AG04450 (cell line): ENCODE results near the gene ATP8A2. TPM values are rescaled to one million over a fixed set of nuclear protein-coding genes. Genes with fewer than 3 reads are reported as not detected.

ENCODE experiments used
- CTCF ChIA-PET: fragments of 300-600, 350-600 bp; formaldehyde crosslinking; extraction: SDS; loops from one replicate; lab custom pipeline; 2022; ENCODE audit warnings: antibody characterized with exemption, inconsistent platforms; lab: Charles Lee
- POLR2A ChIA-PET: fragments of 350-600 bp; formaldehyde crosslinking; extraction: SDS; loops from one replicate; lab custom pipeline; 2021; ENCODE audit warnings: antibody characterized with exemption, inconsistent platforms; lab: Yijun Ruan, JAX
- DNase-seq: peaks from one replicate; pipeline ENCODE4 v3.0.0-alpha.2; 2011; ENCODE audit warnings: low read depth, low spot score
- H3K27ac ChIP-seq: one replicate; pipeline ENCODE4 v1.5.1; 2012; ENCODE audit warnings: low read depth, low read length, control low read depth
- H3K27me3 ChIP-seq: one replicate; pipeline ENCODE4 v1.6.0; 2012; ENCODE audit warnings: low read length; ENCODE audit not compliant: control insufficient read depth, insufficient read depth
- H3K4me3 ChIP-seq: 2 replicates; pipeline ENCODE4 v1.5.1; 2011; ENCODE audit warnings: mild to moderate bottlenecking, low read depth, low read length, control low read depth
- H3K9me3 ChIP-seq: 2 replicates; pipeline ENCODE4 v1.5.1; 2012; ENCODE audit warnings: low read length; ENCODE audit not compliant: control insufficient read depth, insufficient read depth
- CTCF ChIP-seq: IDR thresholded peaks from 2 replicates; pipeline ENCODE4 v1.5.1; 2011; ENCODE audit warnings: low read depth, low read length, control low read depth, inconsistent platforms
- polyA plus RNA-seq: library from polyadenylated mRNA; depleted of rRNA; stranded (reverse); fragments of >200 nt; gene quantifications from 2 replicates; pipeline ENCODE4 v1.2.3, GENCODE V29; 2011

The ATP8A2 gene
- polyA plus RNA-seq, 1 experiment, result 0.19 TPM

- TF ChIP-seq CTCF, result no peak
- ChIA-PET POLR2A (no interaction called here), CTCF (no interaction called here)
- no peaks in the 10 kb centered on the region for H3K9me3 ChIP-seq
- no peak overlapping the region for H3K27ac ChIP-seq
- H3K27me3 ChIP-seq, result no peaks in the 10 kb centered on the region
- H3K4me3 ChIP-seq, result no peak overlapping the region
- no peak for DNase-seq
Observed at GRCh38 chr13:25409938-25410337, 38.2 kb downstream of the ATP8A2 start.

GRCh38 chr13:25415241-25415640, 43.5 kb downstream of the ATP8A2 start:
- Histone ChIP-seq H3K9me3 (no peaks in the 10 kb centered on the region), H3K27ac (no peak overlapping the region), H3K4me3 (no peak overlapping the region), H3K27me3 (no peaks in the 10 kb centered on the region)
- CTCF ChIA-PET, result no interaction called here
- POLR2A ChIA-PET, result no interaction called here
- no peak for DNase-seq
- no peak for TF ChIP-seq CTCF

GRCh38 chr13:25417535-25417934, 45.8 kb downstream of the ATP8A2 start:
- DNase-seq, result no peak
- Histone ChIP-seq H3K27me3 (no peaks in the 10 kb centered on the region), H3K9me3 (no peaks in the 10 kb centered on the region), H3K4me3 (no peak overlapping the region), H3K27ac (no peak overlapping the region)
- CTCF ChIA-PET, result no interaction called here
- TF ChIP-seq CTCF, result no peak
- POLR2A ChIA-PET, result no interaction called here

- no peak for TF ChIP-seq CTCF
- no peak for DNase-seq
- Histone ChIP-seq H3K27me3 (no peaks in the 10 kb centered on the region), H3K9me3 (no peaks in the 10 kb centered on the region), H3K27ac (no peak overlapping the region), H3K4me3 (no peak overlapping the region)
- POLR2A ChIA-PET, result no interaction called here
- CTCF ChIA-PET, result no interaction called here
Observed at GRCh38 chr13:25420161-25420560, 48.4 kb downstream of the ATP8A2 start.

GRCh38 chr13:25421612-25422011, 49.8 kb downstream of the ATP8A2 start:
- Histone ChIP-seq H3K9me3 (no peaks in the 10 kb centered on the region), H3K4me3 (no peak overlapping the region), H3K27ac (no peak overlapping the region), H3K27me3 (no peaks in the 10 kb centered on the region)
- no peak for TF ChIP-seq CTCF
- no peak for DNase-seq
- POLR2A ChIA-PET, result no interaction called here
- CTCF ChIA-PET, result no interaction called here
